SKM-1 (cell line): Measurements from ENCODE around the gene ATP6V0E2.
A peak's percentile ranks its signal among the peaks of the same experiment; 100 is the strongest.
"Not testable (repeated sequence)": the region's sequence is repeated elsewhere in the genome, so short reads cannot be mapped to it uniquely, and the experiment has no call there.

Source experiments
- DNase-seq: peaks from one replicate; lab custom pipeline; 2025; ENCODE audit not compliant: unreplicated experiment; lab: John Stamatoyannopoulos, UW

ATP6V0E2 gene

GRCh38 chr7:149873074-149873969 is at the start of gene ATP6V0E2:
TSS of gene ATP6V0E2 (plus strand) at chr7:149873969. CDS start at chr7:149874066, 97 bp downstream.
- DNase-seq, result peak; percentile 49

- DNase-seq, result no peak
Measured at GRCh38 chr7:149824301-149824741, 49.4 kb upstream of the ATP6V0E2 start.

GRCh38 chr7:149824748-149825566 is 48.8 kb upstream of the ATP6V0E2 start:
- DNase-seq, result no peak

- DNase-seq, result no peak
Measured at GRCh38 chr7:149825567-149826343, 48.0 kb upstream of the ATP6V0E2 start.

GRCh38 chr7:149826344-149827088 is 47.3 kb upstream of the ATP6V0E2 start:
- DNase-seq, result no peak

- no peak for DNase-seq
Measured at GRCh38 chr7:149827089-149827981, 46.4 kb upstream of the ATP6V0E2 start.

- DNase-seq, result no peak
Measured at GRCh38 chr7:149828357-149829309, 45.1 kb upstream of the ATP6V0E2 start.

GRCh38 chr7:149830527-149830926 is 43.2 kb upstream of the ATP6V0E2 start:
- not testable (repeated sequence) for DNase-seq

- no peak for DNase-seq
Measured at GRCh38 chr7:149830997-149831740, 42.6 kb upstream of the ATP6V0E2 start.

GRCh38 chr7:149831741-149832219 is 42.0 kb upstream of the ATP6V0E2 start:
- DNase-seq, result no peak

GRCh38 chr7:149832332-149833041 is 41.3 kb upstream of the ATP6V0E2 start:
- no peak for DNase-seq

GRCh38 chr7:149833495-149834130 is 40.2 kb upstream of the ATP6V0E2 start:
- DNase-seq, result no peak

- DNase-seq, result no peak
Measured at GRCh38 chr7:149834601-149835000, 39.2 kb upstream of the ATP6V0E2 start.

- DNase-seq, result no peak
Measured at GRCh38 chr7:149836434-149836833, 37.3 kb upstream of the ATP6V0E2 start.

- DNase-seq, result no peak
Measured at GRCh38 chr7:149837564-149838223, 36.1 kb upstream of the ATP6V0E2 start.
